Dendritic cell treated with granulocyte-macrophage colony-stimulating factor and Interleukin-4, amounts not matched to agents 40 ng/mL and 50 ng/mL, for 4 days (primary cell): ENCODE data around the gene SPATA33.
"Not testable (repeated sequence)": the region's sequence is repeated elsewhere in the genome, so short reads cannot be mapped to it uniquely, and the experiment has no call there.

Experiments
- H3K27ac Mint-ChIP-seq: one replicate; pipeline ENCODE4 v1.8.0; 2022; ENCODE audit warnings: mild to moderate bottlenecking, mixed read lengths
- H3K27me3 Mint-ChIP-seq: one replicate; pipeline ENCODE4 v1.8.0; 2022; ENCODE audit warnings: mild to moderate bottlenecking, mixed read lengths
- H3K36me3 Mint-ChIP-seq: one replicate; pipeline ENCODE4 v1.8.0; 2022; ENCODE audit warnings: low read depth, mixed read lengths
- H3K4me1 Mint-ChIP-seq: one replicate; pipeline ENCODE4 v1.8.0; 2022; ENCODE audit warnings: low read depth, mixed read lengths
- H3K4me3 Mint-ChIP-seq: one replicate; pipeline ENCODE4 v1.8.0; 2022; ENCODE audit warnings: mild to moderate bottlenecking, moderate library complexity, mixed read lengths
- H3K9me3 Mint-ChIP-seq: one replicate; pipeline ENCODE4 v1.8.0; 2022; ENCODE audit warnings: mixed read lengths
- intact Hi-C: fragments of 100-400 bp; cut with micrococcal nuclease; formaldehyde crosslinking; loops from one replicate; pipeline ENCODE4 v1.15.0; 2022

Gene SPATA33

GRCh38 chr16:89664238-89664637, 6.6 kb downstream of the SPATA33 start:
- Mint-ChIP-seq H3K36me3 (peaks cover 54% of the 10 kb centered on the region), H3K4me1 (peaks cover 15% of the 10 kb centered on the region)
- intact Hi-C loops, H3K27ac Mint-ChIP-seq, H3K27me3 Mint-ChIP-seq, H3K9me3 Mint-ChIP-seq, H3K4me3 Mint-ChIP-seq: not testable (repeated sequence)

- intact Hi-C loops, H3K27me3 Mint-ChIP-seq, H3K9me3 Mint-ChIP-seq, H3K4me3 Mint-ChIP-seq, H3K27ac Mint-ChIP-seq: not testable (repeated sequence)
- H3K4me1 Mint-ChIP-seq = peaks cover 11% of the 10 kb centered on the region
- H3K36me3 Mint-ChIP-seq = peaks cover 43% of the 10 kb centered on the region
Observed at GRCh38 chr16:89667000-89667399, 9.4 kb downstream of the SPATA33 start.

- intact Hi-C loops = no loop called here
- peaks cover 10% of the 10 kb centered on the region for H3K9me3 Mint-ChIP-seq
- peaks cover 37% of the 10 kb centered on the region for H3K36me3 Mint-ChIP-seq
- H3K27ac Mint-ChIP-seq = no peak overlapping the region
- peaks cover 6% of the 10 kb centered on the region for H3K27me3 Mint-ChIP-seq
- peaks cover 11% of the 10 kb centered on the region for H3K4me1 Mint-ChIP-seq
- H3K4me3 Mint-ChIP-seq = no peak overlapping the region
Observed at GRCh38 chr16:89667633-89668032, 10.0 kb downstream of the SPATA33 start.

GRCh38 chr16:89668790-89669158, 11.1 kb downstream of the SPATA33 start:
- H3K27ac Mint-ChIP-seq = no peak overlapping the region

GRCh38 chr16:89669755-89670154, 12.1 kb downstream of the SPATA33 start:
- Mint-ChIP-seq H3K27ac (no peak overlapping the region), H3K4me3 (no peak overlapping the region), H3K27me3 (peaks cover 6% of the 10 kb centered on the region), H3K36me3 (peaks cover 16% of the 10 kb centered on the region), H3K4me1 (peaks cover 6% of the 10 kb centered on the region), H3K9me3 (peaks cover 10% of the 10 kb centered on the region)
- intact Hi-C loops = no loop called here

More at GRCh38 chr16:89668790-89669158, 11.1 kb downstream of the SPATA33 start:
- Mint-ChIP-seq H3K36me3 (peaks cover 26% of the 10 kb centered on the region), H3K4me3 (no peak overlapping the region), H3K9me3 (peaks cover 10% of the 10 kb centered on the region), H3K4me1 (peaks cover 11% of the 10 kb centered on the region), H3K27me3 (peaks cover 6% of the 10 kb centered on the region)
- intact Hi-C loops = no loop called here

- intact Hi-C loops = no loop called here
- H3K27me3 Mint-ChIP-seq = peaks cover 6% of the 10 kb centered on the region
- H3K4me3 Mint-ChIP-seq = no peak overlapping the region
- H3K27ac Mint-ChIP-seq = no peak overlapping the region
- peaks cover 6% of the 10 kb centered on the region for H3K4me1 Mint-ChIP-seq
- peaks cover 14% of the 10 kb centered on the region for H3K36me3 Mint-ChIP-seq
- H3K9me3 Mint-ChIP-seq = peaks cover 10% of the 10 kb centered on the region
Observed at GRCh38 chr16:89670496-89671431, 13.1 kb downstream of the SPATA33 start.

- H3K27ac Mint-ChIP-seq, H3K9me3 Mint-ChIP-seq, H3K4me1 Mint-ChIP-seq, H3K4me3 Mint-ChIP-seq, H3K27me3 Mint-ChIP-seq, intact Hi-C loops: not testable (repeated sequence)
- peaks cover 14% of the 10 kb centered on the region for H3K36me3 Mint-ChIP-seq
Observed at GRCh38 chr16:89671565-89671964, 13.9 kb downstream of the SPATA33 start.

- H3K36me3 Mint-ChIP-seq = peaks cover 14% of the 10 kb centered on the region
- H3K4me3 Mint-ChIP-seq = no peak overlapping the region
- H3K27ac Mint-ChIP-seq = no peak overlapping the region
- intact Hi-C loops = no loop called here
- H3K9me3 Mint-ChIP-seq = no peaks in the 10 kb centered on the region
- peaks cover 6% of the 10 kb centered on the region for H3K27me3 Mint-ChIP-seq
- peaks cover 6% of the 10 kb centered on the region for H3K4me1 Mint-ChIP-seq
Observed at GRCh38 chr16:89672177-89672941, 14.7 kb downstream of the SPATA33 start.

GRCh38 chr16:89678258-89678657, 20.6 kb downstream of the SPATA33 start:
- no peaks in the 10 kb centered on the region for H3K36me3 Mint-ChIP-seq
- H3K4me3 Mint-ChIP-seq = no peak overlapping the region
- intact Hi-C loops = no loop called here
- H3K9me3 Mint-ChIP-seq = no peaks in the 10 kb centered on the region
- H3K27ac Mint-ChIP-seq = no peak overlapping the region
- H3K4me1 Mint-ChIP-seq = no peaks in the 10 kb centered on the region
- H3K27me3 Mint-ChIP-seq = no peaks in the 10 kb centered on the region

GRCh38 chr16:89685916-89686315, 28.3 kb downstream of the SPATA33 start:
- Mint-ChIP-seq H3K27ac (peak overlapping the region; percentile 86), H3K27me3 (no peaks in the 10 kb centered on the region), H3K4me3 (peak overlapping the region; percentile 32), H3K4me1 (peaks cover 19% of the 10 kb centered on the region), H3K9me3 (peaks cover 17% of the 10 kb centered on the region), H3K36me3 (peaks cover 28% of the 10 kb centered on the region)
- intact Hi-C loops = no loop called here

- intact Hi-C loops = no loop called here
- Mint-ChIP-seq H3K36me3 (peaks cover 35% of the 10 kb centered on the region), H3K9me3 (peaks cover 17% of the 10 kb centered on the region), H3K4me3 (peak within 1 kb of the TSS; percentile 94), H3K27me3 (no peaks in the 10 kb centered on the region), H3K27ac (peak within 1 kb of the TSS; percentile 86), H3K4me1 (peaks cover 19% of the 10 kb centered on the region)
Observed at GRCh38 chr16:89686520-89687091, 29.0 kb downstream of the SPATA33 start, which contains the start of gene CDK10. Gene CDK10, plus strand, starts transcription at chr16:89686689. Its CDS starts 22 bp downstream, at chr16:89686711.

GRCh38 chr16:89687092-89687940, 29.7 kb downstream of the SPATA33 start:
- H3K9me3 Mint-ChIP-seq = peaks cover 17% of the 10 kb centered on the region
- intact Hi-C loops = no loop called here
- peak overlapping the region; percentile 86 for H3K27ac Mint-ChIP-seq
- peak overlapping the region; percentile 94 for H3K4me3 Mint-ChIP-seq
- no peaks in the 10 kb centered on the region for H3K27me3 Mint-ChIP-seq
- H3K4me1 Mint-ChIP-seq = peaks cover 19% of the 10 kb centered on the region
- peaks cover 42% of the 10 kb centered on the region for H3K36me3 Mint-ChIP-seq

GRCh38 chr16:89688395-89688794, 30.8 kb downstream of the SPATA33 start:
- peaks cover 53% of the 10 kb centered on the region for H3K36me3 Mint-ChIP-seq
- no peak overlapping the region for H3K27ac Mint-ChIP-seq
- H3K4me1 Mint-ChIP-seq = peaks cover 19% of the 10 kb centered on the region
- H3K27me3 Mint-ChIP-seq = no peaks in the 10 kb centered on the region
- peaks cover 17% of the 10 kb centered on the region for H3K9me3 Mint-ChIP-seq
- intact Hi-C loops = no loop called here
- no peak overlapping the region for H3K4me3 Mint-ChIP-seq
